ENCODE measurements around the gene LDLRAD2. TPM values are rescaled to one million over a fixed set of nuclear protein-coding genes. Genes with fewer than 3 reads are reported as not detected.

LDLRAD2 gene
- total and polyA plus RNA-seq, 9 of the 15 experiments (the other 6 are each of a cell fraction or from before 2014, with no cell fraction given): 0.45 to 0.48 TPM; not detected in 7

GRCh38 chr1:21795075-21795474, 17.0 kb upstream of the LDLRAD2 start (continued):
- peak; percentile 80; the same call in 1 of the 2 replicates for TF ChIP-seq CBX5 (IDR thresholded peaks at IDR 0.05; ENCODE audit: borderline replicate concordance, low read depth)
- no peak for TF ChIP-seq FOXM1 (IDR thresholded peaks at IDR 0.05; ENCODE audit: low read depth)
- no peak for TF ChIP-seq FOXM1 (CRISPR knock-in tag; IDR thresholded peaks at IDR 0.05; ENCODE audit: low read depth)
- no peak for TF ChIP-seq NR2C2 (CRISPR knock-in tag; IDR thresholded peaks at IDR 0.05)
- no peak for TF ChIP-seq NR2C2 (tag; IDR thresholded peaks at IDR 0.05)
- TF ChIP-seq EHMT2 (IDR thresholded peaks at IDR 0.05): no peak
- TF ChIP-seq, protein P1, sequence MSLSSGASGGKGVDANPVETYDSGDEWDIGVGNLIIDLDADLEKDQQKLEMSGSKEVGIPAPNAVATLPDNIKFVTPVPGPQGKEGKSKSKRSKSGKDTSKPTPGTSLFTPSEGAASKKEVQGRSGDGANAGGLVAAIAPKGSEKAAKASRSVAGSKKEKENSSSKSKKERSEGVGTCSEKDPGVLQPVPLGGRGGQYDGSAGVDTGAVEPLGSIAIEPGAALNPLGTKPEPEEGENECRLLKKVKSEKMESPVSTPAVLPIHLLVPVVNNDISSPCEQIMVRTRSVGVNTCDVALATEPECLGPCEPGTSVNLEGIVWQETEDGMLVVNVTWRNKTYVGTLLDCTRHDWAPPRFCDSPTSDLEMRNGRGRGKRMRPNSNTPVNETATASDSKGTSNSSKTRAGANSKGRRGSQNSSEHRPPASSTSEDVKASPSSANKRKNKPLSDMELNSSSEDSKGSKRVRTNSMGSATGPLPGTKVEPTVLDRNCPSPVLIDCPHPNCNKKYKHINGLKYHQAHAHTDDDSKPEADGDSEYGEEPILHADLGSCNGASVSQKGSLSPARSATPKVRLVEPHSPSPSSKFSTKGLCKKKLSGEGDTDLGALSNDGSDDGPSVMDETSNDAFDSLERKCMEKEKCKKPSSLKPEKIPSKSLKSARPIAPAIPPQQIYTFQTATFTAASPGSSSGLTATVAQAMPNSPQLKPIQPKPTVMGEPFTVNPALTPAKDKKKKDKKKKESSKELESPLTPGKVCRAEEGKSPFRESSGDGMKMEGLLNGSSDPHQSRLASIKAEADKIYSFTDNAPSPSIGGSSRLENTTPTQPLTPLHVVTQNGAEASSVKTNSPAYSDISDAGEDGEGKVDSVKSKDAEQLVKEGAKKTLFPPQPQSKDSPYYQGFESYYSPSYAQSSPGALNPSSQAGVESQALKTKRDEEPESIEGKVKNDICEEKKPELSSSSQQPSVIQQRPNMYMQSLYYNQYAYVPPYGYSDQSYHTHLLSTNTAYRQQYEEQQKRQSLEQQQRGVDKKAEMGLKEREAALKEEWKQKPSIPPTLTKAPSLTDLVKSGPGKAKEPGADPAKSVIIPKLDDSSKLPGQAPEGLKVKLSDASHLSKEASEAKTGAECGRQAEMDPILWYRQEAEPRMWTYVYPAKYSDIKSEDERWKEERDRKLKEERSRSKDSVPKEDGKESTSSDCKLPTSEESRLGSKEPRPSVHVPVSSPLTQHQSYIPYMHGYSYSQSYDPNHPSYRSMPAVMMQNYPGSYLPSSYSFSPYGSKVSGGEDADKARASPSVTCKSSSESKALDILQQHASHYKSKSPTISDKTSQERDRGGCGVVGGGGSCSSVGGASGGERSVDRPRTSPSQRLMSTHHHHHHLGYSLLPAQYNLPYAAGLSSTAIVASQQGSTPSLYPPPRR (CRISPR knock-in tag; IDR thresholded peaks at IDR 0.05; ENCODE audit: borderline replicate concordance): no peak
- peak; percentile 67; the same call in 1 of the 2 replicates for TF ChIP-seq XRCC3 (IDR thresholded peaks at IDR 0.05)
- no peak for TF ChIP-seq GATAD2B (IDR thresholded peaks at IDR 0.05; ENCODE audit: borderline replicate concordance)
- no peak for TF ChIP-seq SMARCB1 (IDR thresholded peaks at IDR 0.05; ENCODE audit: insufficient read length, low read depth)
- TF ChIP-seq IFI16 (CRISPR knock-in tag; IDR thresholded peaks at IDR 0.05): no peak
- peak; percentile 79 for TF ChIP-seq ZNF280A (IDR thresholded peaks at IDR 0.05; ENCODE audit: low read depth, partially characterized antibody)
- no peak for TF ChIP-seq FOXA3 (CRISPR knock-in tag; conservative IDR thresholded peaks at IDR 0.05 in 1 of 2, IDR thresholded peaks at IDR 0.05 in 1 of 2)
- TF ChIP-seq TRIM24 (IDR thresholded peaks at IDR 0.05): peak; percentile 58 to 84; a peak in 3 of 4 replicates
- TF ChIP-seq RBM25 (IDR thresholded peaks at IDR 0.05; ENCODE audit: low read depth, low read length, severe bottlenecking): no peak
- peak in 1 of 2 experiments; percentile 90; a peak in 1 of 3 replicates for TF ChIP-seq CBX3 (IDR thresholded peaks at IDR 0.05; ENCODE audit: borderline replicate concordance in 1 of 2, low read length in 2 of 2)
- TF ChIP-seq ZNF12 (CRISPR knock-in tag; IDR thresholded peaks at IDR 0.05): no peak
- TF ChIP-seq, protein P2, sequence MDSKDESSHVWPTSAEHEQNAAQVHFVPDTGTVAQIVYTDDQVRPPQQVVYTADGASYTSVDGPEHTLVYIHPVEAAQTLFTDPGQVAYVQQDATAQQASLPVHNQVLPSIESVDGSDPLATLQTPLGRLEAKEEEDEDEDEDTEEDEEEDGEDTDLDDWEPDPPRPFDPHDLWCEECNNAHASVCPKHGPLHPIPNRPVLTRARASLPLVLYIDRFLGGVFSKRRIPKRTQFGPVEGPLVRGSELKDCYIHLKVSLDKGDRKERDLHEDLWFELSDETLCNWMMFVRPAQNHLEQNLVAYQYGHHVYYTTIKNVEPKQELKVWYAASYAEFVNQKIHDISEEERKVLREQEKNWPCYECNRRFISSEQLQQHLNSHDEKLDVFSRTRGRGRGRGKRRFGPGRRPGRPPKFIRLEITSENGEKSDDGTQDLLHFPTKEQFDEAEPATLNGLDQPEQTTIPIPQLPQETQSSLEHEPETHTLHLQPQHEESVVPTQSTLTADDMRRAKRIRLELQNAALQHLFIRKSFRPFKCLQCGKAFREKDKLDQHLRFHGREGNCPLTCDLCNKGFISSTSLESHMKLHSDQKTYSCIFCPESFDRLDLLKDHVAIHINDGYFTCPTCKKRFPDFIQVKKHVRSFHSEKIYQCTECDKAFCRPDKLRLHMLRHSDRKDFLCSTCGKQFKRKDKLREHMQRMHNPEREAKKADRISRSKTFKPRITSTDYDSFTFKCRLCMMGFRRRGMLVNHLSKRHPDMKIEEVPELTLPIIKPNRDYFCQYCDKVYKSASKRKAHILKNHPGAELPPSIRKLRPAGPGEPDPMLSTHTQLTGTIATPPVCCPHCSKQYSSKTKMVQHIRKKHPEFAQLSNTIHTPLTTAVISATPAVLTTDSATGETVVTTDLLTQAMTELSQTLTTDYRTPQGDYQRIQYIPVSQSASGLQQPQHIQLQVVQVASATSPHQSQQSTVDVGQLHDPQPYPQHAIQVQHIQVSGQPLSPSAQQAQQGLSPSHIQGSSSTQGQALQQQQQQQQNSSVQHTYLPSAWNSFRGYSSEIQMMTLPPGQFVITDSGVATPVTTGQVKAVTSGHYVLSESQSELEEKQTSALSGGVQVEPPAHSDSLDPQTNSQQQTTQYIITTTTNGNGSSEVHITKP (IDR thresholded peaks at IDR 0.05; ENCODE audit: partially characterized antibody): no peak
- TF ChIP-seq HDAC1 (IDR thresholded peaks at IDR 0.05): 0 out of 4 replicates have a peak, but pooled peaks of 1 of the 2 experiments have one; percentile 24
- TF ChIP-seq GTF2F1 (IDR thresholded peaks at IDR 0.05; ENCODE audit: low read depth, low read length): no peak

All from K562 (cell line).